Measurements from ENCODE around the gene VRK3.

DNA sequence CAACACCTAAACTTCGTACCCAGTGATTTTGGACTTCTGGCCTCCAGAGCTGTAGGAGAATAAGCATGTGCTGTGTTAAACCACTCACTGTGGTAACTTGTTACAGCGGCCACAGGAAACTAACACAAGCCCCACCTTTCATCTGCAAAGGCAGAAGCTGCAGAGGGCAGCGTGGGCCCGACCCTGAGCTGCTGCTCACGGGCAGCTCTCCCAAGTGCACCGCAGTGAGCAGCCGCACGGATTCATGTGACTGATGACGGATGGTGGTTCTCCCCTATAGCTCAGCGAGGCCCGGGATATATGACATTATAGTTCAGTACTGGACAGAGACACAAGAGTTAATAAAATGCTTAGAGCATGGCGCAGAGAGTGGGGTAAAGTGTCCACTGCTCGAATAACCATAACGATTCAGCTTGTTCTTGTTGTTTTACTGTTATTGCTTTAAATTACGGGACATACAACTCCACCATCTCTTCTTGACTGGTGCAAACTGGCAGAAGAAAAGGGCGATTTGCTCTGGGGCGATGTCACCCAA is 21.9 kb downstream of the VRK3 start:
- TF ChIP-seq YY1 (IDR thresholded peaks at IDR 0.05) (no peak), TAF1 (conservative IDR thresholded peaks at IDR 0.05) (no peak), EGR1 (IDR thresholded peaks at IDR 0.05; ENCODE audit: low read depth in 2 of 2) (no peak), FOXA1 (IDR thresholded peaks at IDR 0.05) (no peak), GABPA (IDR thresholded peaks at IDR 0.05 in 1 of 2, conservative IDR thresholded peaks at IDR 0.05 in 1 of 2) (no peak)
- TF ChIP-seq, protein P1, sequence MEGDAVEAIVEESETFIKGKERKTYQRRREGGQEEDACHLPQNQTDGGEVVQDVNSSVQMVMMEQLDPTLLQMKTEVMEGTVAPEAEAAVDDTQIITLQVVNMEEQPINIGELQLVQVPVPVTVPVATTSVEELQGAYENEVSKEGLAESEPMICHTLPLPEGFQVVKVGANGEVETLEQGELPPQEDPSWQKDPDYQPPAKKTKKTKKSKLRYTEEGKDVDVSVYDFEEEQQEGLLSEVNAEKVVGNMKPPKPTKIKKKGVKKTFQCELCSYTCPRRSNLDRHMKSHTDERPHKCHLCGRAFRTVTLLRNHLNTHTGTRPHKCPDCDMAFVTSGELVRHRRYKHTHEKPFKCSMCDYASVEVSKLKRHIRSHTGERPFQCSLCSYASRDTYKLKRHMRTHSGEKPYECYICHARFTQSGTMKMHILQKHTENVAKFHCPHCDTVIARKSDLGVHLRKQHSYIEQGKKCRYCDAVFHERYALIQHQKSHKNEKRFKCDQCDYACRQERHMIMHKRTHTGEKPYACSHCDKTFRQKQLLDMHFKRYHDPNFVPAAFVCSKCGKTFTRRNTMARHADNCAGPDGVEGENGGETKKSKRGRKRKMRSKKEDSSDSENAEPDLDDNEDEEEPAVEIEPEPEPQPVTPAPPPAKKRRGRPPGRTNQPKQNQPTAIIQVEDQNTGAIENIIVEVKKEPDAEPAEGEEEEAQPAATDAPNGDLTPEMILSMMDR (IDR thresholded peaks at IDR 0.05; ENCODE audit: low read depth, low read length, missing input control): no peak
- TF ChIP-seq, protein P2, sequence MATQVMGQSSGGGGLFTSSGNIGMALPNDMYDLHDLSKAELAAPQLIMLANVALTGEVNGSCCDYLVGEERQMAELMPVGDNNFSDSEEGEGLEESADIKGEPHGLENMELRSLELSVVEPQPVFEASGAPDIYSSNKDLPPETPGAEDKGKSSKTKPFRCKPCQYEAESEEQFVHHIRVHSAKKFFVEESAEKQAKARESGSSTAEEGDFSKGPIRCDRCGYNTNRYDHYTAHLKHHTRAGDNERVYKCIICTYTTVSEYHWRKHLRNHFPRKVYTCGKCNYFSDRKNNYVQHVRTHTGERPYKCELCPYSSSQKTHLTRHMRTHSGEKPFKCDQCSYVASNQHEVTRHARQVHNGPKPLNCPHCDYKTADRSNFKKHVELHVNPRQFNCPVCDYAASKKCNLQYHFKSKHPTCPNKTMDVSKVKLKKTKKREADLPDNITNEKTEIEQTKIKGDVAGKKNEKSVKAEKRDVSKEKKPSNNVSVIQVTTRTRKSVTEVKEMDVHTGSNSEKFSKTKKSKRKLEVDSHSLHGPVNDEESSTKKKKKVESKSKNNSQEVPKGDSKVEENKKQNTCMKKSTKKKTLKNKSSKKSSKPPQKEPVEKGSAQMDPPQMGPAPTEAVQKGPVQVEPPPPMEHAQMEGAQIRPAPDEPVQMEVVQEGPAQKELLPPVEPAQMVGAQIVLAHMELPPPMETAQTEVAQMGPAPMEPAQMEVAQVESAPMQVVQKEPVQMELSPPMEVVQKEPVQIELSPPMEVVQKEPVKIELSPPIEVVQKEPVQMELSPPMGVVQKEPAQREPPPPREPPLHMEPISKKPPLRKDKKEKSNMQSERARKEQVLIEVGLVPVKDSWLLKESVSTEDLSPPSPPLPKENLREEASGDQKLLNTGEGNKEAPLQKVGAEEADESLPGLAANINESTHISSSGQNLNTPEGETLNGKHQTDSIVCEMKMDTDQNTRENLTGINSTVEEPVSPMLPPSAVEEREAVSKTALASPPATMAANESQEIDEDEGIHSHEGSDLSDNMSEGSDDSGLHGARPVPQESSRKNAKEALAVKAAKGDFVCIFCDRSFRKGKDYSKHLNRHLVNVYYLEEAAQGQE (IDR thresholded peaks at IDR 0.05): no peak
- TF ChIP-seq, protein P3, sequence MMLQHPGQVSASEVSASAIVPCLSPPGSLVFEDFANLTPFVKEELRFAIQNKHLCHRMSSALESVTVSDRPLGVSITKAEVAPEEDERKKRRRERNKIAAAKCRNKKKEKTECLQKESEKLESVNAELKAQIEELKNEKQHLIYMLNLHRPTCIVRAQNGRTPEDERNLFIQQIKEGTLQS (IDR thresholded peaks at IDR 0.05): no peak
- TF ChIP-seq, protein P4, sequence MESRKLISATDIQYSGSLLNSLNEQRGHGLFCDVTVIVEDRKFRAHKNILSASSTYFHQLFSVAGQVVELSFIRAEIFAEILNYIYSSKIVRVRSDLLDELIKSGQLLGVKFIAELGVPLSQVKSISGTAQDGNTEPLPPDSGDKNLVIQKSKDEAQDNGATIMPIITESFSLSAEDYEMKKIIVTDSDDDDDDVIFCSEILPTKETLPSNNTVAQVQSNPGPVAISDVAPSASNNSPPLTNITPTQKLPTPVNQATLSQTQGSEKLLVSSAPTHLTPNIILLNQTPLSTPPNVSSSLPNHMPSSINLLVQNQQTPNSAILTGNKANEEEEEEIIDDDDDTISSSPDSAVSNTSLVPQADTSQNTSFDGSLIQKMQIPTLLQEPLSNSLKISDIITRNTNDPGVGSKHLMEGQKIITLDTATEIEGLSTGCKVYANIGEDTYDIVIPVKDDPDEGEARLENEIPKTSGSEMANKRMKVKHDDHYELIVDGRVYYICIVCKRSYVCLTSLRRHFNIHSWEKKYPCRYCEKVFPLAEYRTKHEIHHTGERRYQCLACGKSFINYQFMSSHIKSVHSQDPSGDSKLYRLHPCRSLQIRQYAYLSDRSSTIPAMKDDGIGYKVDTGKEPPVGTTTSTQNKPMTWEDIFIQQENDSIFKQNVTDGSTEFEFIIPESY (IDR thresholded peaks at IDR 0.05): no peak

All from liver (tissue), 3 donors.